Kidney (tissue), 14 donors: ENCODE measurements around the gene AKR7A2. TPM values are rescaled to one million over a fixed set of nuclear protein-coding genes. Genes with fewer than 3 reads are reported as not detected.

Source experiments
- DNase-seq, 5 donors: peaks; one replicate each; pipeline ENCODE4 v3.0.0-alpha.2; 2013 to 2020
- FAIRE-seq: peaks from 2 replicates; lab custom pipeline; 2012; peaks lifted over from hg19 to GRCh38; lab: Jason Lieb, UNC
- H3K27ac ChIP-seq, 2 donors: one replicate each; pipeline ENCODE4 v1.7.0; 2013; ENCODE audit warnings: low read depth in 2 of 2, low read length in 2 of 2, inconsistent platforms in 1 of 2
- H3K27me3 ChIP-seq: one replicate; pipeline ENCODE4 v1.7.1; 2013; ENCODE audit warnings: low read length, inconsistent platforms; ENCODE audit not compliant: control insufficient read depth, insufficient read depth
- H3K36me3 ChIP-seq, 3 donors: one replicate each; pipeline versions ENCODE4 v1.7.0 to v1.7.1; 2013; ENCODE audit warnings: low read length in 3 of 3, control low read depth in 1 of 3, inconsistent platforms in 1 of 3; ENCODE audit not compliant: insufficient read depth in 3 of 3, control insufficient read depth in 2 of 3
- H3K4me1 ChIP-seq, 3 donors: one replicate each; pipeline versions ENCODE4 v1.7.0 to v1.7.1; 2013; ENCODE audit warnings: low read length in 3 of 3, inconsistent platforms in 1 of 3, low read depth in 1 of 3; ENCODE audit not compliant: control insufficient read depth in 2 of 3, insufficient read depth in 2 of 3
- H3K4me3 ChIP-seq, 3 donors: one replicate each; pipeline versions ENCODE4 v1.7.0 to v1.8.1; 2013; ENCODE audit warnings: low read length in 3 of 3, control low read depth in 1 of 3, inconsistent platforms in 1 of 3
- H3K9ac ChIP-seq, 3 donors: one replicate each; pipeline versions ENCODE4 v1.7.0 to v1.7.1; 2013; ENCODE audit warnings: low read length in 3 of 3, control low read depth in 1 of 3, inconsistent platforms in 1 of 3
- H3K9me3 ChIP-seq, 3 donors: one replicate each; pipeline versions ENCODE4 v1.7.0 to v1.7.1; 2013; ENCODE audit warnings: low read length in 3 of 3, control low read depth in 1 of 3, inconsistent platforms in 1 of 3; ENCODE audit not compliant: control insufficient read depth in 2 of 3, insufficient read depth in 1 of 3
- CTCF ChIP-seq: IDR thresholded peaks from 3 replicates; pipeline ENCODE4 v1.5.1; 2012; ENCODE audit warnings: mild to moderate bottlenecking, moderate library complexity, borderline replicate concordance; ENCODE audit not compliant: insufficient read depth; ENCODE audit errors: extremely low read depth
- intact Hi-C: fragments of 100-400 bp; cut with DNase I; formaldehyde crosslinking; loops from one replicate; pipeline ENCODE4 v1.11.1; 2022
- polyA plus RNA-seq: library from polyadenylated mRNA; stranded (reverse); fragments of 350-450 nt; fragmentation: Illumina TruSeq; extraction: RNeasy Lipid Tissue Mini Kit (QIAGEN cat#74804); gene quantifications from one replicate; pipeline ENCODE4 v1.2.3, GENCODE V29; 2014; ENCODE audit warnings: low read depth, low replicate concordance; ENCODE audit not compliant: insufficient read depth
- total RNA-seq: library from RNA; stranded (reverse); fragmentation: NEBNext Ultra II Directional; extraction: Animal tissue kit (Norgen Biotek cat#: 25700); gene quantifications from one replicate; pipeline ENCODE4 v1.2.1, GENCODE V29; 2021
- donor health status: control.
- donor health status: control.
- donor health status: control.
- donor health status: control.
- donor health status: control.
- donor health status: DM: yes; HTN: yes; CAD: no.
- donor health status: Normal renal cell carcinoma (clear cell type).

AKR7A2 gene
- total and polyA plus RNA-seq, 2 donors from 2014 or later = 53.1 to 139 TPM

GRCh38 chr1:19325958-19326747, 14.2 kb upstream of the AKR7A2 start:
- H3K9me3 ChIP-seq = no peaks in the 10 kb centered on the region
- intact Hi-C loops = no loop called here
- no peaks in the 10 kb centered on the region for H3K4me1 ChIP-seq
- no peak overlapping the region for H3K9ac ChIP-seq
- H3K27ac ChIP-seq = no peak overlapping the region
- DNase-seq (peak in 1 of 5 donors; percentile 74), FAIRE-seq (no peak)
- peaks cover 3 to 17% (median 15%) of the 10 kb centered on the region in 3 donors for H3K36me3 ChIP-seq
- H3K27me3 ChIP-seq = no peaks in the 10 kb centered on the region
- H3K4me3 ChIP-seq = no peak overlapping the region
- TF ChIP-seq CTCF = no peak

- no peak overlapping the region for H3K9ac ChIP-seq
- no peak overlapping the region for H3K4me3 ChIP-seq
- intact Hi-C loops = no loop called here
- H3K9me3 ChIP-seq = no peaks in the 10 kb centered on the region
- H3K36me3 ChIP-seq = peaks cover 3 to 17% (median 15%) of the 10 kb centered on the region in 3 donors
- TF ChIP-seq CTCF = no peak
- H3K27ac ChIP-seq = no peak overlapping the region
- no peak for FAIRE-seq
- no peaks in the 10 kb centered on the region for H3K27me3 ChIP-seq
- H3K4me1 ChIP-seq = no peaks in the 10 kb centered on the region
- DNase-seq = no peak
Measured at GRCh38 chr1:19325368-19325957, 13.5 kb upstream of the AKR7A2 start.

- H3K4me3 ChIP-seq = no peak overlapping the region
- DNase-seq = no peak
- no peaks in the 10 kb centered on the region for H3K4me1 ChIP-seq
- peaks cover 3 to 17% (median 15%) of the 10 kb centered on the region in 3 donors for H3K36me3 ChIP-seq
- no peaks in the 10 kb centered on the region for H3K9me3 ChIP-seq
- no peak for FAIRE-seq
- H3K27me3 ChIP-seq = no peaks in the 10 kb centered on the region
- H3K9ac ChIP-seq = no peak overlapping the region
- intact Hi-C loops = no loop called here
- H3K27ac ChIP-seq = no peak overlapping the region
- no peak for TF ChIP-seq CTCF
Measured at GRCh38 chr1:19324665-19324990, 12.7 kb upstream of the AKR7A2 start.
